ENCODE measurements around the gene QARS1. TPM values are rescaled to one million over a fixed set of nuclear protein-coding genes. Genes with fewer than 3 reads are reported as not detected.
A peak's percentile ranks its signal among the peaks of the same experiment; 100 is the strongest.

The QARS1 gene
- total and polyA plus RNA-seq, 12 donors: 144 to 534 (median 272) TPM

GRCh38 chr3:49057268-49057667, 47.3 kb downstream of the QARS1 start:
- H3K36me3 ChIP-seq (replicated peaks in 1 of 2): peaks cover 0 to 74% of the 10 kb centered on the region in 2 donors
- H3K4me1 ChIP-seq (replicated peaks in 1 of 2): no peaks in the 10 kb centered on the region
- no peaks in the 10 kb centered on the region for H3K27me3 ChIP-seq
- intact Hi-C loops (cut with DNase I): no loop called here
- no peak for DNase-seq
- no peak overlapping the region for H3K4me3 ChIP-seq
- peak overlapping the region in 1 of 5 donors; percentile 38 for H3K27ac ChIP-seq
- TF ChIP-seq, protein P1, sequence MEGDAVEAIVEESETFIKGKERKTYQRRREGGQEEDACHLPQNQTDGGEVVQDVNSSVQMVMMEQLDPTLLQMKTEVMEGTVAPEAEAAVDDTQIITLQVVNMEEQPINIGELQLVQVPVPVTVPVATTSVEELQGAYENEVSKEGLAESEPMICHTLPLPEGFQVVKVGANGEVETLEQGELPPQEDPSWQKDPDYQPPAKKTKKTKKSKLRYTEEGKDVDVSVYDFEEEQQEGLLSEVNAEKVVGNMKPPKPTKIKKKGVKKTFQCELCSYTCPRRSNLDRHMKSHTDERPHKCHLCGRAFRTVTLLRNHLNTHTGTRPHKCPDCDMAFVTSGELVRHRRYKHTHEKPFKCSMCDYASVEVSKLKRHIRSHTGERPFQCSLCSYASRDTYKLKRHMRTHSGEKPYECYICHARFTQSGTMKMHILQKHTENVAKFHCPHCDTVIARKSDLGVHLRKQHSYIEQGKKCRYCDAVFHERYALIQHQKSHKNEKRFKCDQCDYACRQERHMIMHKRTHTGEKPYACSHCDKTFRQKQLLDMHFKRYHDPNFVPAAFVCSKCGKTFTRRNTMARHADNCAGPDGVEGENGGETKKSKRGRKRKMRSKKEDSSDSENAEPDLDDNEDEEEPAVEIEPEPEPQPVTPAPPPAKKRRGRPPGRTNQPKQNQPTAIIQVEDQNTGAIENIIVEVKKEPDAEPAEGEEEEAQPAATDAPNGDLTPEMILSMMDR (IDR thresholded peaks at IDR 0.05): no peak
- no peak for TF ChIP-seq POLR2A (IDR thresholded peaks at IDR 0.05)
- H3K9me3 ChIP-seq (replicated peaks in 1 of 3): no peaks in the 10 kb centered on the region
- 92 to 96% (median 92%) methylated on average over 9 to 10 of the region's 10 CpGs; no CpG with 5 or more reads in 1 of the 4 donors for WGBS, 4 donors

DNA sequence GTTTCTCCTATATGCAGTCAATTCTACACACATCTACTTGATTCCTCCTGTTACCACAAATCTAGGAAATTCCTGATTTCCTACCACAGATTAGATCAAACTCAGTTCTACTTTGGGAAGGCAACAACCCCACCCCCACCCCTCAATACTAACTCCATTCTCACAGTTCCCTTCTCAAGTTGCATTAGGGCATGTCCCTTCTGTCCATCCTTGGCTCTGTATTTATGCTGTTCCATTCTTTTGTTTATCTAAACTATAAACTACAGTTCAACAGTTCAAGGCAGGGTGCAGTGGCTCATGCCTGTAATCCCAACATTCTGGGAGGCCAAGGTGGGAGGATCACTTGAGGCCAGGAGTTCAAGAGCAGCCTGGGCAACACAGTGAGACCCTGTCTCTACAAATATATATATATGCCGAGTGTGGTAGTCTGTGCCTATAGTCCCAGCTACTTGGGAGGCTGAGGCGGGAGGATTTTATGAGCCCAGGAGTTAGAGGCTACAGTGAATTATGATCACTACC, 50.2 kb downstream of the QARS1 start:
- H3K27ac ChIP-seq: no peak overlapping the region
- no peak for DNase-seq
- peaks cover 0 to 68% of the 10 kb centered on the region in 2 donors for H3K36me3 ChIP-seq (replicated peaks in 1 of 2)
- H3K4me1 ChIP-seq (replicated peaks in 1 of 2): no peaks in the 10 kb centered on the region
- no peaks in the 10 kb centered on the region for H3K9me3 ChIP-seq (replicated peaks in 1 of 3)
- 86 to 97% (median 93%) methylated on average over 2 of the region's 2 CpGs for WGBS, 4 donors
- H3K4me3 ChIP-seq: no peak overlapping the region
- H3K27me3 ChIP-seq: no peaks in the 10 kb centered on the region
- TF ChIP-seq POLR2A (IDR thresholded peaks at IDR 0.05): no peak
- TF ChIP-seq, protein P1 (IDR thresholded peaks at IDR 0.05): no peak
- intact Hi-C loops (cut with DNase I): no loop called here

DNA sequence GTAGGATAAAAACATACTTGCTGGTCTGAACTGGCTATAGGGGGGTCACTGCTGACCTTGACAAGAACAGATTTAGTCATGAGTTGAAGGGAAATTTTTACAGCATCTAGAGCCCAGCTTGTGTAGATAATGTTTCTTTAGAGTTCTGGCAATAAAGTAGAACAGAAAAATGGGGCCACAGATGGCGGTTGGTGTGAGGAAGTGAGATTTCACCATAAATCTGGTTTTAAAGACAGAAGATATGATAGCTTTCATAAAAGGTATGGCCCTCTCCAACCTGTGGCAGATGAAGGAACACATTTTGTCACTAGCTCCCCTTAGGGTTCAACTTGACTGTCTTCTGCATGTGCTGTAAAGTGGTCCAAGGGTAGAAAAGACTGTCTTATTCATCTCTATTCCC, 51.0 kb downstream of the QARS1 start:
- TF ChIP-seq, protein P1 (IDR thresholded peaks at IDR 0.05): no peak
- TF ChIP-seq POLR2A (IDR thresholded peaks at IDR 0.05): no peak
- DNase-seq: no peak
- peaks cover 0 to 68% of the 10 kb centered on the region in 2 donors for H3K36me3 ChIP-seq (replicated peaks in 1 of 2)
- 71 to 95% (median 86%) methylated on average over 1 of the region's 1 CpG for WGBS, 4 donors
- H3K4me1 ChIP-seq (replicated peaks in 1 of 2): no peaks in the 10 kb centered on the region
- no peak overlapping the region for H3K4me3 ChIP-seq
- intact Hi-C loops (cut with DNase I): no loop called here
- H3K9me3 ChIP-seq (replicated peaks in 1 of 3): no peaks in the 10 kb centered on the region
- no peaks in the 10 kb centered on the region for H3K27me3 ChIP-seq
- H3K27ac ChIP-seq: no peak overlapping the region

Small RNA genes within 50 kb of the gene (microRNA-seq; reads per million reads assigned to microRNA genes)
- gene MIR6890: 0 to 0.28 (median 0) reads per million in 3 donors

Small RNA genes within 50 kb of the gene (small RNA-seq; reads per million reads assigned to genes)
- 0 reads per million in 2 donors for gene RN7SL182P

Other genes starting within 250 kb of the QARS1 start
- 10 to 100 TPM; 31.8 to 63.6 (median 50.1) TPM for gene SLC25A20, start 205.9 kb downstream of the QARS1 start, total RNA-seq
- 10 to 100 TPM; 15.5 to 70.6 (median 18.1) TPM for gene SLC25A20, start 205.9 kb downstream of the QARS1 start, polyA plus RNA-seq
- 100 to 1,000 TPM in 2 of 9 donors, 10 to 100 TPM in 7; 68.5 to 135 (median 86.7) TPM for gene ARIH2, start 185.9 kb downstream of the QARS1 start, total RNA-seq
- 10 to 100 TPM; 46.7 to 84.8 (median 70.5) TPM for gene ARIH2, start 185.9 kb downstream of the QARS1 start, polyA plus RNA-seq
- 100 to 1,000 TPM in 4 of 9 donors, 10 to 100 TPM in 5; 38.8 to 174 (median 99.8) TPM for gene P4HTM, start 114.5 kb downstream of the QARS1 start, total RNA-seq
- 100 to 1,000 TPM in 2 of 3 donors, 10 to 100 TPM in 1; 26.6 to 155 (median 129) TPM for gene P4HTM, start 114.5 kb downstream of the QARS1 start, polyA plus RNA-seq
- gene WDR6, start 97.4 kb downstream of the QARS1 start, total RNA-seq: 100 to 1,000 TPM; 106 to 431 (median 168) TPM
- 100 to 1,000 TPM in 2 of 3 donors, 10 to 100 TPM in 1; 86.0 to 699 (median 442) TPM for gene WDR6, start 97.4 kb downstream of the QARS1 start, polyA plus RNA-seq
- 10 to 100 TPM; 18.4 to 87.9 (median 40.7) TPM for gene DALRD3, start 86.2 kb downstream of the QARS1 start, total RNA-seq
- gene DALRD3, start 86.2 kb downstream of the QARS1 start, polyA plus RNA-seq: 10 to 100 TPM; 22.8 to 65.2 (median 53.1) TPM
- 100 to 1,000 TPM in 8 of 9 donors, 10 to 100 TPM in 1; 87.2 to 442 (median 171) TPM for gene NDUFAF3, start 82.6 kb downstream of the QARS1 start, total RNA-seq
- gene NDUFAF3, start 82.6 kb downstream of the QARS1 start, polyA plus RNA-seq: 100 to 1,000 TPM; 102 to 578 (median 269) TPM
- gene IMPDH2, start 75.4 kb downstream of the QARS1 start, total RNA-seq: 100 to 1,000 TPM; 113 to 225 (median 129) TPM
- 100 to 1,000 TPM; 145 to 171 (median 152) TPM for gene IMPDH2, start 75.4 kb downstream of the QARS1 start, polyA plus RNA-seq
- gene QRICH1, start 10.7 kb downstream of the QARS1 start, total RNA-seq: 100 to 1,000 TPM in 1 of 9 donors, 10 to 100 TPM in 8; 63.0 to 101 (median 82.9) TPM
- gene QRICH1, start 10.7 kb downstream of the QARS1 start, polyA plus RNA-seq: 10 to 100 TPM; 46.2 to 90.4 (median 69.0) TPM
- gene USP19, start 16.1 kb upstream of the QARS1 start, total RNA-seq: 100 to 1,000 TPM in 2 of 9 donors, 10 to 100 TPM in 7; 37.5 to 744 (median 86.9) TPM
- 10 to 100 TPM; 26.1 to 43.4 (median 27.8) TPM for gene USP19, start 16.1 kb upstream of the QARS1 start, polyA plus RNA-seq
- gene LAMB2, start 28.3 kb upstream of the QARS1 start, total RNA-seq: 1,000 to 10,000 TPM in 3 of 9 donors, 100 to 1,000 TPM in 6; 275 to 1,423 (median 784) TPM
- 1,000 to 10,000 TPM in 2 of 3 donors, 100 to 1,000 TPM in 1; 346 to 1,805 (median 1,141) TPM for gene LAMB2, start 28.3 kb upstream of the QARS1 start, polyA plus RNA-seq
- gene CCDC71, start 61.6 kb upstream of the QARS1 start, total RNA-seq: 10 to 100 TPM; 23.5 to 46.4 (median 32.2) TPM
- 10 to 100 TPM; 13.4 to 17.7 (median 15.7) TPM for gene CCDC71, start 61.6 kb upstream of the QARS1 start, polyA plus RNA-seq
- 100 to 1,000 TPM; 195 to 501 (median 247) TPM for gene KLHDC8B, start 66.8 kb upstream of the QARS1 start, total RNA-seq
- 100 to 1,000 TPM; 127 to 226 (median 171) TPM for gene KLHDC8B, start 66.8 kb upstream of the QARS1 start, polyA plus RNA-seq
- gene C3orf62, start 172.5 kb upstream of the QARS1 start, total RNA-seq: 1 to 10 TPM; 3.4 to 7.4 (median 5.3) TPM
- gene C3orf62, start 172.5 kb upstream of the QARS1 start, polyA plus RNA-seq: 10 to 100 TPM in 2 of 3 donors, 1 to 10 TPM in 1; 7.9 to 17.9 (median 15.1) TPM
- 10 to 100 TPM; 14.2 to 56.9 (median 39.0) TPM for gene USP4, start 235.3 kb upstream of the QARS1 start, total RNA-seq
- gene USP4, start 235.3 kb upstream of the QARS1 start, polyA plus RNA-seq: 10 to 100 TPM; 41.4 to 71.0 (median 53.4) TPM

Data from adrenal gland (tissue), 12 donors.